DMS153 (cell line): ENCODE results near the gene GPR17.

Source experiments
- DNase-seq: peaks from one replicate; lab custom pipeline; 2025; lab: John Stamatoyannopoulos, UW

The GPR17 gene

GRCh38 chr2:127645395-127646291, at the start of gene GPR17:
GPR17 (plus strand) TSS chr2:127646153; CDS start chr2:127650736, 4,583 bp downstream.
- no peak for DNase-seq

- DNase-seq: no peak
Observed at GRCh38 chr2:127596311-127597045, 49.5 kb upstream of the GPR17 start.

- no peak for DNase-seq
Observed at GRCh38 chr2:127597046-127597983, 48.6 kb upstream of the GPR17 start.

GRCh38 chr2:127597984-127598380, 48.0 kb upstream of the GPR17 start:
- DNase-seq: no peak

GRCh38 chr2:127598711-127599110, 47.2 kb upstream of the GPR17 start:
- no peak for DNase-seq

- no peak for DNase-seq
Observed at GRCh38 chr2:127599211-127599610, 46.7 kb upstream of the GPR17 start.

- DNase-seq: no peak
Observed at GRCh38 chr2:127604986-127605385, 41.0 kb upstream of the GPR17 start.

GRCh38 chr2:127605691-127606263, 40.2 kb upstream of the GPR17 start:
- DNase-seq: no peak

GRCh38 chr2:127606625-127607398, 39.1 kb upstream of the GPR17 start:
- no peak for DNase-seq

- no peak for DNase-seq
Observed at GRCh38 chr2:127607399-127607908, 38.5 kb upstream of the GPR17 start.

- no peak for DNase-seq
Observed at GRCh38 chr2:127608061-127609030, 37.6 kb upstream of the GPR17 start.

- DNase-seq: no peak
Observed at GRCh38 chr2:127609031-127609751, 36.8 kb upstream of the GPR17 start.

- DNase-seq: no peak
Observed at GRCh38 chr2:127609818-127610217, 36.1 kb upstream of the GPR17 start.

GRCh38 chr2:127610561-127610960, 35.4 kb upstream of the GPR17 start:
- DNase-seq: no peak

GRCh38 chr2:127611076-127611925, 34.7 kb upstream of the GPR17 start:
- DNase-seq: no peak

GRCh38 chr2:127612111-127612822, 33.7 kb upstream of the GPR17 start:
- DNase-seq: no peak

GRCh38 chr2:127614246-127614645, 31.7 kb upstream of the GPR17 start:
- DNase-seq: no peak
